ENCODE results near the gene RYR3. TPM values are rescaled to one million over a fixed set of nuclear protein-coding genes. Genes with fewer than 3 reads are reported as not detected.

RYR3 gene
- total and polyA plus RNA-seq, 2 of the 13 experiments (the other 11 are each of a cell fraction or from before 2014, with no cell fraction given) = not detected

GRCh38 chr15:33766389-33766788 lies 455.6 kb downstream of the RYR3 start:
- 33% methylated on average over 7 of the region's 7 CpGs for WGBS (ENCODE audit: low lambda C conversion rate)
- Histone ChIP-seq H4K20me1 (ENCODE audit: insufficient read depth, low read length) (no peaks in the 10 kb centered on the region), H3K27ac (ENCODE audit: extremely low read length, insufficient read depth, low read length) (no peak overlapping the region), H3K36me3 (replicated peaks in 1 of 2; ENCODE audit: control insufficient read depth in 1 of 2, insufficient read depth in 2 of 2, low read length in 2 of 2) (no peaks in the 10 kb centered on the region), H3K9ac (ENCODE audit: insufficient read depth, low read depth, low read length) (no peak overlapping the region), H3K4me3 (replicated peaks in 1 of 3; ENCODE audit: insufficient read depth in 1 of 3, low read depth in 2 of 3, low read length in 3 of 3) (no peak overlapping the region), H3K4me2 (ENCODE audit: low read depth, low read length) (no peak overlapping the region), H3K79me2 (ENCODE audit: insufficient read depth, low read length) (no peaks in the 10 kb centered on the region), H3K4me1 (ENCODE audit: insufficient read depth, low read length) (no peaks in the 10 kb centered on the region), H3K9me3 (ENCODE audit: low read length) (no peaks in the 10 kb centered on the region), H2AFZ (ENCODE audit: low read length) (no peak overlapping the region), H3K27me3 (ENCODE audit: control insufficient read depth in 1 of 2, insufficient read depth in 2 of 2, low read length in 2 of 2) (peaks cover 0 to 5% of the 10 kb centered on the region in 2 experiments; a peak in 2 of 5 replicates)
- ChIA-PET CTCF (ENCODE audit: low intra/inter-chr PET ratio, low total read pairs) (no interaction called here), POLR2A (no interaction called here)
- in situ Hi-C loops (cut with HindIII; ENCODE audit: extremely low pct_ligation_motif_present, low pct_unique_long_range_greater_than_20kb) = no loop called here
- no TSS peak for BruUV-seq (replicated peaks)
- ATAC-seq (no peak), DNase-seq (ENCODE audit: low spot score) (no peak), FAIRE-seq (no peak)
- intact Hi-C loops (cut with micrococcal nuclease; ENCODE audit: unreplicated experiment) = no loop called here
- TF ChIP-seq MEIS2 (CRISPR knock-in tag; IDR thresholded peaks at IDR 0.05) = no peak
- TF ChIP-seq BRCA1 (CRISPR knock-in tag; IDR thresholded peaks at IDR 0.05) = no peak
- TF ChIP-seq HMGA1 (CRISPR knock-in tag; conservative IDR thresholded peaks at IDR 0.05) = no peak
- no peak for TF ChIP-seq RNF219 (CRISPR knock-in tag; IDR thresholded peaks at IDR 0.05)
- TF ChIP-seq NR0B2 (CRISPR knock-in tag; IDR thresholded peaks at IDR 0.05) = no peak

- DNase-seq (ENCODE audit: low spot score) (no peak), FAIRE-seq (no peak), ATAC-seq (no peak)
- peaks cover 0 to 16% of the 10 kb centered on the region in 2 experiments; a peak in 3 of 5 replicates for H3K27me3 ChIP-seq (ENCODE audit: control insufficient read depth in 1 of 2, insufficient read depth in 2 of 2, low read length in 2 of 2)
- no peak overlapping the region for H3K27ac ChIP-seq (ENCODE audit: extremely low read length, insufficient read depth, low read length)
- POLR2A ChIA-PET = no interaction called here
- in situ Hi-C loops (cut with HindIII; ENCODE audit: extremely low pct_ligation_motif_present, low pct_unique_long_range_greater_than_20kb) (no loop called here), intact Hi-C loops (cut with micrococcal nuclease; ENCODE audit: unreplicated experiment) (no loop called here)
- no peak overlapping the region for H3K4me2 ChIP-seq (ENCODE audit: low read depth, low read length)
- H3K79me2 ChIP-seq (ENCODE audit: insufficient read depth, low read length) = no peaks in the 10 kb centered on the region
- no peaks in the 10 kb centered on the region for H3K4me1 ChIP-seq (ENCODE audit: insufficient read depth, low read length)
- BruUV-seq (replicated peaks) = no TSS peak
- H4K20me1 ChIP-seq (ENCODE audit: insufficient read depth, low read length) = no peaks in the 10 kb centered on the region
- no peaks in the 10 kb centered on the region for H3K9me3 ChIP-seq (ENCODE audit: low read length)
- no peak overlapping the region for H3K4me3 ChIP-seq (replicated peaks in 1 of 3; ENCODE audit: insufficient read depth in 1 of 3, low read depth in 2 of 3, low read length in 3 of 3)
- no peak overlapping the region for H2AFZ ChIP-seq (ENCODE audit: low read length)
- no peaks in the 10 kb centered on the region for H3K36me3 ChIP-seq (replicated peaks in 1 of 2; ENCODE audit: control insufficient read depth in 1 of 2, insufficient read depth in 2 of 2, low read length in 2 of 2)
- WGBS (ENCODE audit: low lambda C conversion rate) = 8% methylated on average over 6 of the region's 6 CpGs
- CTCF ChIA-PET (ENCODE audit: low intra/inter-chr PET ratio, low total read pairs) = no interaction called here
- H3K9ac ChIP-seq (ENCODE audit: insufficient read depth, low read depth, low read length) = no peak overlapping the region
- TF ChIP-seq MIXL1 (CRISPR knock-in tag; IDR thresholded peaks at IDR 0.05) = no peak
- TF ChIP-seq NR0B2 (CRISPR knock-in tag; IDR thresholded peaks at IDR 0.05) = no peak
- TF ChIP-seq SRSF4 (IDR thresholded peaks at IDR 0.05; ENCODE audit: low read depth, low read length, poor library complexity, severe bottlenecking) = no peak
- no peak for TF ChIP-seq ZNF83 (CRISPR knock-in tag; IDR thresholded peaks at IDR 0.05; ENCODE audit: borderline replicate concordance)
- TF ChIP-seq MLX (CRISPR knock-in tag; IDR thresholded peaks at IDR 0.05) = no peak
- no peak for TF ChIP-seq AFF4 (CRISPR knock-in tag; IDR thresholded peaks at IDR 0.05)
- TF ChIP-seq ZNF839 (CRISPR knock-in tag; IDR thresholded peaks at IDR 0.05; ENCODE audit: borderline replicate concordance) = no peak
Observed at GRCh38 chr15:33768670-33769190, 458.0 kb downstream of the RYR3 start.

All from HepG2 (cell line).